Tibial nerve (tissue), 4 donors: ENCODE data around the gene VN1R2.

Experiments used
- EP300 ChIP-seq, 2 donors: sonication (generic); formaldehyde crosslinking; IDR thresholded peaks; one replicate each; pipeline ENCODE4 v1.6.1; 2017; ENCODE audit warnings: antibody characterized with exemption in 2 of 2, mild to moderate bottlenecking in 1 of 2
- TF ChIP-seq, protein P1 (sequence below), 5 experiments: fragments of 200-600 bp in 3 of 5; fragments of 450-650 bp in 2 of 5; sonication (generic) in 3 of 5; IDR thresholded peaks; one replicate each; pipeline ENCODE4 v1.5.1; 2016 to 2019; ENCODE audit warnings: antibody characterized with exemption in 5 of 5, mild to moderate bottlenecking in 3 of 5, moderate library complexity in 2 of 5

DNA sequence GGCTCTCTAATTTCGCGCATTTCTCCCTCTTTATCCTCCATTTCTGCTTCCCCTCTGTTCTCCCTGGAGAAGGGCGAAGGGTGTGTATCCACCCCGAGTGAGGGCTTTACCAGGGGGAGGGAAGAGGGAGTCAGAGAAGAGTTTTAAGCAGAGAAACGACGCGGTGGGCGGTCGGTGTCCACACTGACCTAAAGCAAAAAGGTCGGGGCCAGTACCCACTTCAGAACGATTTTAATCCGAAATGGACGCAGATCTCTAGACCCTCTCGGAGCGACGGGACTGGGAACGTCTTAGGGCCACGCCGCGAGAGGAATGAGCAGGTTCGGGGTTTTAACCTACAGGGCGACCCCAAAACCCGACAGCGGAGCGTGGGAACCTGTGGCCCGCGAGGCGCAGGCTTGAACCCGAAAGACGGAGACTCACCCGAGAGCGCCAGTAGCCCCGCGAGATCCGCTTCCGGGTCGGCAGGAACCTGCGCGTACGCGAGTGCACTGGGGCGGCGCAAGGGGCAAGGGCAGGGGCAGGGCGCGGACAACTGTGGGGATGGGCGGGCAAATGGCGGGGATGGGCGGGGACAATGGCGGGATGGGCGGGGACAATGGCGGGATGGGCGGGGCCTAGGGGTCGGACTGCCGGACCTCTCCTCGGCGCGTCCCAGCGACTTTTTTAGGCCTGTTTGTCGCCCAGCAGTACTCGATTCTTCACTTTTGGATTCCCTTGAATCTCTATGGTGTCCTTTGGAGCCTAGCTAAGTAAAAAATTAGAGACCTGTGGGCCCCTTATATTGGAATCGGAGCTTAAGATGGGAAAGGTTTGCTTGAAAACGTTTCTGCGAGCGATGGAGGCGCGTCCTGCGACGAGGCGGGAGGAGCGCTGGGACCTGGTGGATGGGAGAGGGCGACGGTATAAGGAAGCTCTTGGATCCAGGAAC, 3.4 kb upstream of the VN1R2 start, which contains the start of gene ZNF677:
- TF ChIP-seq EP300 (IDR thresholded peaks at IDR 0.05): peak in 1 of 2 donors; percentile 86
- TF ChIP-seq, protein P1, sequence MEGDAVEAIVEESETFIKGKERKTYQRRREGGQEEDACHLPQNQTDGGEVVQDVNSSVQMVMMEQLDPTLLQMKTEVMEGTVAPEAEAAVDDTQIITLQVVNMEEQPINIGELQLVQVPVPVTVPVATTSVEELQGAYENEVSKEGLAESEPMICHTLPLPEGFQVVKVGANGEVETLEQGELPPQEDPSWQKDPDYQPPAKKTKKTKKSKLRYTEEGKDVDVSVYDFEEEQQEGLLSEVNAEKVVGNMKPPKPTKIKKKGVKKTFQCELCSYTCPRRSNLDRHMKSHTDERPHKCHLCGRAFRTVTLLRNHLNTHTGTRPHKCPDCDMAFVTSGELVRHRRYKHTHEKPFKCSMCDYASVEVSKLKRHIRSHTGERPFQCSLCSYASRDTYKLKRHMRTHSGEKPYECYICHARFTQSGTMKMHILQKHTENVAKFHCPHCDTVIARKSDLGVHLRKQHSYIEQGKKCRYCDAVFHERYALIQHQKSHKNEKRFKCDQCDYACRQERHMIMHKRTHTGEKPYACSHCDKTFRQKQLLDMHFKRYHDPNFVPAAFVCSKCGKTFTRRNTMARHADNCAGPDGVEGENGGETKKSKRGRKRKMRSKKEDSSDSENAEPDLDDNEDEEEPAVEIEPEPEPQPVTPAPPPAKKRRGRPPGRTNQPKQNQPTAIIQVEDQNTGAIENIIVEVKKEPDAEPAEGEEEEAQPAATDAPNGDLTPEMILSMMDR (IDR thresholded peaks at IDR 0.05): no peak
